Fibroblast of skin of left biceps (primary cell): ENCODE results near the gene SPESP1.
"Not testable (repeated sequence)": the region's sequence is repeated elsewhere in the genome, so short reads cannot be mapped to it uniquely, and the experiment has no call there.

ENCODE experiments used
- DNase-seq, 2 experiments: peaks; one replicate each; pipeline ENCODE4 v3.0.0-alpha.2; 2013; ENCODE audit warnings: low read depth in 2 of 2

Gene SPESP1

GRCh38 chr15:68963719-68964118, 33.4 kb downstream of the SPESP1 start:
- DNase-seq, result not testable (repeated sequence)

DNA sequence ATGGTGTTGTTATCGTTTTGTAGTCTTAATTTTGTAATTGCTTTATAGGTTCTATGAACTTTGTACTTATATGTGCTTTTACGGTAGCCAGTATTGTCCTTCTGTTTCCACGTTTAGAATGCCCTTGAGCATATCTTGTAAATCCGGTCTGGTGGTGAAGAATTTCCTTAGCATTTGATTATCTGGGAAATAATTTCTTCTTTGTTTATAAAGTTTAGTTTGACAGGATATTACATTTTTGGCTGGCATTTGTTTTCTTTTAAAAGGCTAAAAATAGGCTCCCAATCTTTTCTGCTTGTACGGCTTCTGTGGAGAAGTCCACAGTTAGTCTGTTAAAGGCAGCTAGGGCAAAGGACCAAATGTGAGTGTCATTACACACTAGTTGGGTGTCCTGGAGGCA, 36.7 kb downstream of the SPESP1 start:
- DNase-seq, result no peak

- DNase-seq, result no peak
These were observed 37.6 kb downstream of the SPESP1 start for GRCh38 chr15:68967948-68968347.

- DNase-seq, result no peak
These were observed 39.0 kb downstream of the SPESP1 start for GRCh38 chr15:68969298-68969697.

DNA sequence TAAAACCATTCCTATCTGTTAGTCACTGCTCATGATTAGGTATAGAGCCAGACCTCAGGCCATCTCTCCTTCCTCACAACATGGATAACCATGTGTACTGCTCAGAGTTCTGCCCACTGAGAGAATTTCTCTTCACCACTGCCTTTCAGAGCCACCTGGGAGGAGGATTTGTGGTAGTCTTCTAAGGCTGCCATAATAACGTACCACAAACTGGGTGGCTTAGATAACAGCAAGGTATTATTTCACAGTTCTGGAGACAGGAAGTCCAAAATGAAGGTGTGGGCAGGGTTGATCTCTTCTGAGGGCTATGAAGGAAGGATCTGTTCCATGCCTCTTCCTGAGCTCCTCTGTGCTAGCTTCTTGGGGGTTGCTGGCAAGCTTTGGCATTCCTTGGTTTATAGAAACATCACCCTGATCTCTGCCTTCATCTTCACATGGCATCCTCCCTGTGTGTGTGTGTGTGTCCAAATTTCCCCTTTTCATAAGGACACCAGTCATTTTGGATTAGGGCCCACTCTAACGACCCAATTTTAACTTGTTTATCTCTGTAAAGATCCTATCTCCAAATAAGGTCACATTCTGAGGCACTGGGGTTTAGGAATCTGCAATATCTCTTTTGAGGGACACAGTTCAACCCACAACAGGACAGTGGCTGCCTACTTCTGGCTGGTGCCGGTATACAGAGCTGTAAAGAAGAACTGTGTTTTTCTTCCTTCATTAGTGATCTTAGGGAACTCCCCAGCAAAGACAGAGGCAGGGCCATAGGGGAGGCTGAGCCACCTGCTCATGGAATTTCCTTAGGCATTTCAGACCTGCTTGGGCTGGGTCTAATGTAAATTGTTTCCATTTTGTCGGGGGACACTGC, 42.1 kb downstream of the SPESP1 start:
- DNase-seq, result no peak

DNA sequence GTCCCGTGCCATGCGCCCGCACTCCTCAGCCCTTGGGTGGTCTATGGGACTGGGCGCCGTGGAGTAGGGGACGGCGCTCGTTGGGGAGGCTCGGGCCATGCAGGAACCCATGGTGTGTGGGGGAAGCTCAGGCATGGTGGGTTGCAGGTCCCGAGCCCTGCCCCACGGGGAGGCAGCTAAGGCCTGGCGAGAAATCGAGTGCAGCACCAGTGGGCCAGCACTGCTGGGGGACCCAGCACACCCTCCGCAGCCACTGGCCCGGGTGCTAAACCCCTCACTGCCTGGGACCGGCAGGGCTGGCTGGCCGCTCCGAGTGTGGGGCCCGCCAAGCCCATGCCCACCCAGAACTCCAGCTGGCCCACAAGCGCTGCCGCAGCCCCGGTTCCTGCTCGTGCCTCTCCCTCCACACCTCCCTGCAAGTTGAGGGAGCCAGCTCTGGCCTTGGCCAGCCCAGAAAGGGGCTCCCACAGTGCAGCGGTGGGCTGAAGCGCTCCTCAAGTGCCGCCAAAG, 45.4 kb downstream of the SPESP1 start:
- not testable (repeated sequence) for DNase-seq

DNA sequence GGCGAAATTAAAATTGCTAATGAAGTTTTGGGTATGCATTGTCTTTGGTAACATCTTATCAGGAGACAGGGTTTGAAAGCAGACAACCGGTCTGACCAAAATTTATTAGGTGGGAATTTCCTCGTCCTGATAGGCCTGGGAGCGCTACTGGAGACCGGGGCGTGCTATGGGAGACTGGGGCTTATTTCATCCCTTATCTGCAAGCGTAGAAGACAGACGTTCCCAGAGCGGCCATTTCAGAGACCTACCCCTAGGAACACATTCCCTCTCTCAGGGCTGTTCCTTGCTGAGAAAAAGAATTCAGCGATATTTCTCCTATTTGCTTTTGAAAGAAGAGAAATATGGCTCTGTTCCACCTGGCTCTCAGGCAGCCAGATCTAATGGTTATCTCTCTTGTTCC, 47.1 kb downstream of the SPESP1 start:
- DNase-seq, result not testable (repeated sequence)

DNA sequence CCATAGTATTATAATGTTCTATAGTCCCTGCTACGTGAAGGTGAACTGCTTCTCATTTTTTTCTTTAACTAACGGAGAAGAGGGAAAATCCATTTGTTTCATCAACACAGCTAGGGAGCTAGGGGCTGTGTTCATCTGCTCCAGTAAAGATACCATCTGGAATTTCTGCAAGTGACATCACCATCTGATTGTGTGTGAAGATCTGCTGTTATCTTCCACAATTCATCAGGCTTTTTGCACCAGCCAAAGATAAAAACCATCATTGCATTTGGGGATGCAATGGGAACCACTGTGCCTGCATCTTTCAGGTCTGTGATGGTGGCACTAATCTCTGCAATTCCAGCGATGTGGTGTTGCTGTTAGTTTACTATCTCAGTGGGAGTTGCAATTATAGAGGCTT, 48.7 kb downstream of the SPESP1 start:
- DNase-seq, result no peak

DNA sequence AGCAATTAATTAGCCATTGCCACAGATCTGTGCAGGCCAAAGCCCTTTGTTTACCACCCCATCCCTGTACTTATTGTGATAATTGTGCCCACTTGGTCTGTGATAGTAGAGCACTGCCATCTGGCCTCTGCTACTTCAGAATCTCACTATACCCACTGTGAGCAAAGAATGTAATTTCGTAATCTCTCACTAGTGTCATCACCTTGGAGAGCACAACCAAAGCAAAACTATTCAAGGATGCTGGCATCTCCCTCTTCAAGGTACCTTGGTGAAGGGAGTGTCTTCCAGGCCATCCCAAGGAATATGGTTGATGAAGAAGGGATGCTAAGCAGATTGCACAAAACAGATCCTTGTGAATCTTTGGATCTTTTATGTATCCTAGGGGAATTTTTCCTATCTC, 49.5 kb downstream of the SPESP1 start:
- DNase-seq, result no peak

- DNase-seq, result no peak
These were observed 50.5 kb downstream of the SPESP1 start for GRCh38 chr15:68980786-68981185.

GRCh38 chr15:68981941-68982340, 51.6 kb downstream of the SPESP1 start:
- DNase-seq, result no peak

DNA sequence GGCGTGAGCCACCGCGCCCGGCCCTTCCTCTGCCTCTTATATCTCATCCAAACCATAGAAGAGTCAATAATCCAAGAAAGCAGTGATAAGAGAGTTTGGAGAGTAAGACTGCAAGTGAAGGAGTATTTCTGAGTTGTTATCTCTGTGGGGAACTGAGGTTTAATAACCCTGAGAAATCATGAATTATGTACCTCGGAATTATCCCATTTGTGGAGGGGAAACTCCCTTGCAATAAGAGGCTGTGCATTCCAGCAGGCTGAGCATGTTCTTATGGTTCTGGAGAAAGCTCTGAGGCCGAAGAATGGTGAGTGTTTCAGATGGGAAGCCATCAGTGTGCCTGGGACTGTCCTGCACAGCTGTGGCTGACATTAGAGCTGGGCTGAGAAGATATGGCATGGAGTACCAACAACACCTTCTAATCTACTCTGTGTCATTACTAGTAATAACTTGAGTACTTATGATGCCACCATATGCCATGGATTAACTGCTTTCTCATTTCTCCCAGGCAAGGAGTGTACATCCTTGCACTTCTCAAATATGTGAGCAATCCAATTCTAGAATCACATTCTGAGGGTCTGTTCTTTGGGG, 52.7 kb downstream of the SPESP1 start:
- no peak for DNase-seq

- DNase-seq, result no peak
These were observed 53.7 kb downstream of the SPESP1 start for GRCh38 chr15:68983961-68984481.

DNA sequence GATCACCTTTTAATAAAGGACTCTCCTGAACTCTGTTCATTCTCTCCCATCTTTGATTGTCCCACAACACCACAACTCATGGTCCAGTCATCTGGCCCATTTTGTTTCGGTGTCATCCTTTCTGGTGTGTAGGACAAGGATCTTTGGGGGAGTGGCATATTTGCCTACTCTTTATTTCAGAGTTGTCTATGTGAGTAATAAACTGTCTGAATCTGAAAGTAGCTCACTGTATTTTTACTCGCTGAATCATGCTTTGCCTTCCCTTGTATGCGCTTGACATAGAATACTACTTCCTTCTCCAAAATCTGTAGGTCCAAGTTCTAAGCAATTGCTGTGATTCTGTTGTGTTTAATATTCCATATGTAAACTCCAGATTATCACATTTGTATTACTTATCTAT, 54.3 kb downstream of the SPESP1 start:
- no peak for DNase-seq

DNA sequence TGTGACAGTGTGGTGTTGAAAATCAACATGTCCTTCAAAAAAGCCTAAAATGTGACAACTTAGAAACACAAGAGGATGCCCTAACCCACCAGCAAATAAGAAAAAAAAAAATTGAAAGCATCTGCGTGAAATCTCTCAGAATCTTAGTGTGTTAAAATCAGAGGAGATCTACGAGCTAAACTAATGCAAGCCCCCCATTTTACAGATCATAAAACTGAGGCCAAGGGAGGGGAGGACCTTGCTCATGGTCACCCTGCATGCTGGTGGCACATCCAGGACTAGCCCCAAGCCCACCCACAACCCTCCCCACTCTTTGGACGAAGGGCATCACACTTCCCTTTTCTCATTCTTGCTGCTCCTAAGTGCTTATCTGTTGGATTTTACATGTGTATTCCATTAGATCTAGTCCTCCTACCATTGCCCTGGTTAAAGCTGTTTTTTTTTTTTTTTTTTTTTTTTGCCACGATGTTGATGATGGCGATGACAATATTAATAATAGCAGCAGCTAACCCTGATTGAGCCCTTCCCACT, 55.1 kb downstream of the SPESP1 start:
- no peak for DNase-seq

DNA sequence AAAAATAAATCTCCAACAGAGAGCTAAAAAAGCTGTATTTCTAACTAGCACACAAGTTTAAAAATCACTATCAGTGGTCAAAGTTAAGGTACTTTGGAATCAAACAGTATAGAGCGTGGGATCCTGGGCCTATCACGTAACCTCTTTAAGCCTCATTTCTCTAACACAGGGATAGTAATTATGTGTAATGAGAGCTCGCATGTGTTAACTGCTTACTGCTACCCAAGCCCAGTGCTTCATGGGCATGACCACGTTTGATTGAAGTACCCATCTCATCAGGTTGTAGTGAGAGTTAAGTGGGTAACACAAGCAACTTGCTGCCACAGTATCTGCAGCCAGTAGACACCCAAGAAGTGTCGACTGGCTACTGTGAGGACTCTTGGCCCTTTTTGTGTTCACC, 56.0 kb downstream of the SPESP1 start:
- DNase-seq, result no peak

DNA sequence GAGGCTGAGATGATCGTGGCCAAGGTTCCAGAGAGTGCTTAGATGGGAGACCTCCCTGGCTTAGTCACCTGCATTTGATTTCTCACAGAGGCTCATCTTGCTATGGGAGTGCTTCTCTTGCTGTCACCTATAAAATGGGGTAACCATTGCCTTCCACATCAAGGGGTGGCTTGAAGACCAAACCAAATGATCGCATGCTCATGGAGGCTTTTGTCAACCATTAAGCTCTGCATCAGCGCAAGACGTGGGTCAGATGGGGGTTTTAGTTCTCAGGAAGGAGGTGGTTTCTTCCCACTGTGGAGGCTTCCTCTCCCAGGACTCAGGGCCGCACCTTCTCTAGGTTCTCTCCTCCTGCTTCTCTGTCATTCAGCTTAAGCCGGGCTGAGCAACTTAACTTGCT, 56.8 kb downstream of the SPESP1 start:
- DNase-seq, result no peak

GRCh38 chr15:68987676-68988075, 57.4 kb downstream of the SPESP1 start:
- no peak for DNase-seq

DNA sequence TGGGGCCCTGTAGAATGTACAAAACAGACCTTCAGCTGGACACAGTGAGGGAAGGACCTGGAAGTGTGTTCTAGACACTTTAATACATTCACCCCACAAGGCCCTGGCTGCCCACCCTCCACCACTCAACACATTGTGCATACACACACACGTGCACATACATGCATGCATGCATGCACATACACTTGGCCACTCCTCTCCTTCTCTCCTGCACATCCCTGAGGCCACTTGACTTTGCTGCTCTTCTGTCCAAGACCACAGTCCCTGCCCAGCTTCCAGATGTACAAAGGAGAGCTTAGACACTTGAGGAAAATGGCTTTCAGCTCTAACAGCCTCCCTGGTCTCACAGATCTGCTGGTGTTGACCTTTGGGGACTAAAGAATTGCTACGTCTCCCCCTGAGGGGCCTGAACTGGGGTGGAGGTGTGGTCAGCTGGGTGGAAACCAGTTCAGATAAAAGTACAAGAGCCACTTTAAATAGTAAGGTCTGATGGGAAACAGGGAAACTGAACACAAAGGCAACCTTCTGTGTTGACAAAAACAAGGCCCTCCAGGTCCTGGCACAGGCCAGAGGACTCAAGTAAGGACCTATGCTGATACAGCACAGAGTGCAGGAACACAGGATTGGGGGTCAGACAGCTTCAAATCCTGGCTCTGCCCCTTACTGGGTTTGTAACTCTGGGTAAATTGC, 59.4 kb downstream of the SPESP1 start:
- no peak for DNase-seq

DNA sequence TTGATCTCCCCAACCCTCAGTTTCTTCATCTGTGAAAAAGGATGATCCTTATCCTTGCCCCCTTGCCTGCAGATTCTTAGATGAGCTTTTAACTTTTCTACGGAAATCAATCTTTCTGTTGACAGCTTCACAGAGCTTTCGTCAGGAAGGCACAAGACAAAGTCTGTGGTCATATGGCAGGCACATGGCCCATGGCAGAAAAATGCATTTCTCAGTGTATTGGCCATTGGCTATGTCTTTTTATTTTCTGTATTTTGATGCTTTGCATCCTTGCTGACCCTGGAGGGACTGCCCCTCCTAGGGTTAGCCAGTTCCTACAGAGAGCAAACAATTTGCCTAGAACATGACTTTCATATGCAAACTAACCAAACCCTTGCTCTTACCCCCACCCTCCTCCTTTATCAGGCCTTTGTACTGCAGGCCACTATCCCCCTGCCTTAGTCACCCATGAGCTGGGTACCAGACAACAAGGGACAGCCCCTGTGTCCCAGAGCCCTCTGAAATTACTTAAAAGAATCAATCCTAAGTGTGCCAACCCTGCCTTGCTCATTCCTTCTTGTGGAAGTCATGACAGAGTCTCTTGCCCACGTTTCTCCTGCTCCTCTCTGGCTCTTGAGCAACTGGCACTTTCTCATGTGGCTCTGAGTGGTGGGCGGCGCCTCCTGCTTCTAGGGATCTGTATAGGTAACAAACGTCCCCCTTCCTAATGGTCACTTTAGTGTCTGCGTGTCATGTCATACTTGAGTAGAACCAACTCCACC, 60.1 kb downstream of the SPESP1 start:
- DNase-seq, result no peak

- DNase-seq, result no peak
These were observed 60.7 kb downstream of the SPESP1 start for GRCh38 chr15:68990992-68991500.
